Fibroblast of mammary gland (primary cell): Measurements from ENCODE around the gene ATAD1.
"Not testable (repeated sequence)": the region's sequence is repeated elsewhere in the genome, so short reads cannot be mapped to it uniquely, and the experiment has no call there.

ENCODE experiments used
- DNase-seq: peaks from one replicate; pipeline ENCODE4 v3.0.0-alpha.2; 2010; ENCODE audit warnings: low read depth
- H3K4me3 ChIP-seq: 2 replicates; pipeline ENCODE4 v1.5.1; 2011; ENCODE audit warnings: low read depth, mild to moderate bottlenecking, low read length, moderate library complexity; ENCODE audit not compliant: control insufficient read depth
- TF ChIP-seq, protein P1 (sequence below): conservative IDR thresholded peaks from 2 replicates; pipeline ENCODE4 v1.5.1; 2011; ENCODE audit warnings: low read depth, low read length, inconsistent platforms; ENCODE audit not compliant: control insufficient read depth, insufficient read depth

The ATAD1 gene, protein sequence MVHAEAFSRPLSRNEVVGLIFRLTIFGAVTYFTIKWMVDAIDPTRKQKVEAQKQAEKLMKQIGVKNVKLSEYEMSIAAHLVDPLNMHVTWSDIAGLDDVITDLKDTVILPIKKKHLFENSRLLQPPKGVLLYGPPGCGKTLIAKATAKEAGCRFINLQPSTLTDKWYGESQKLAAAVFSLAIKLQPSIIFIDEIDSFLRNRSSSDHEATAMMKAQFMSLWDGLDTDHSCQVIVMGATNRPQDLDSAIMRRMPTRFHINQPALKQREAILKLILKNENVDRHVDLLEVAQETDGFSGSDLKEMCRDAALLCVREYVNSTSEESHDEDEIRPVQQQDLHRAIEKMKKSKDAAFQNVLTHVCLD

DNA sequence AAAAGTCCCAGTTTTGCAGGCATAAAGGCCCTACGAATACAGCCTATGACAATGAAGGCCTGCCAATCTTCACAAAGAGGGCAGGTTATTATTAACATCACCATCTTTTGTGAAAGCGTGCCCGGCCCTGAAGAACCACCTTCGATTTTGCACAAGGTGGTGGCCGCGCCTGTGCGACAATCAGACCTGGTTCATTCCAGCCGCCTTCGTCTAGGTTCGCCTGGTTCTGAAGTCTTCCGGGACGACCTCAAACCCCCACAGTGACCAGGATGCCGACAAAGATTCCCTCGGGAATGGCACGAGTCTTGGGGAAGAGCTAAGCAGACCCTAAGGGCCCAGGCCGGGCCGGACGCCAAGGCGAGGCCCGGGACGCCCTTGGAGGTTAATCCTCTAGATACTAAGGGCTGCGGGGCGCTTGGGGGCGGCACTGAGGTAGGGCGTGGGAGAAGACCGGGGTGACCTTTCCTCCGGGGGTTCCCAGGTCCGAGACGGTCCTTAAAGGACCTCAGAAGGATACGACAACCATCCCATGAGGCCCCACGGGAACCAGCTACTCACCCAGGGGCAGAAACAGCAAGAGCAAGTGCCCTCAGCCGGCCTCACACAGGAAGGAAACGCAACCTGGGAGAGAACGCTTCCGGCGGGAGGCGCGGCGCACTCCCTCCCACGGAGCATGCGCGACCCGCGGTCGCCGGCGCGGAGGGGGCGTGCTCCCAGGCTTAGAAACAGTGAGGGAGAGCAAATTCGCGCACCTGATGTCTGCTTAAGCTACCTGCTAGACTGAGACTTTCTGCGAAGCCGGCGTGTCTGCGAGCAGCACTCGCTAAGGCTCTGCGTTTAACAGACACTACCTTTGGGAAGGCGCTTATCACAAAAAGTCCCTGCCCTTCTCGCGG, at the start of gene ATAD1:
ATAD1 (minus strand) TSS at position 618 of the 896 bp plus-strand sequence. CDS start 3,627 bp downstream, outside the sequence.
- H3K4me3 ChIP-seq, result peak within 1 kb of the TSS; percentile 93
- peak; percentile 72 for DNase-seq
- TF ChIP-seq, protein P1, sequence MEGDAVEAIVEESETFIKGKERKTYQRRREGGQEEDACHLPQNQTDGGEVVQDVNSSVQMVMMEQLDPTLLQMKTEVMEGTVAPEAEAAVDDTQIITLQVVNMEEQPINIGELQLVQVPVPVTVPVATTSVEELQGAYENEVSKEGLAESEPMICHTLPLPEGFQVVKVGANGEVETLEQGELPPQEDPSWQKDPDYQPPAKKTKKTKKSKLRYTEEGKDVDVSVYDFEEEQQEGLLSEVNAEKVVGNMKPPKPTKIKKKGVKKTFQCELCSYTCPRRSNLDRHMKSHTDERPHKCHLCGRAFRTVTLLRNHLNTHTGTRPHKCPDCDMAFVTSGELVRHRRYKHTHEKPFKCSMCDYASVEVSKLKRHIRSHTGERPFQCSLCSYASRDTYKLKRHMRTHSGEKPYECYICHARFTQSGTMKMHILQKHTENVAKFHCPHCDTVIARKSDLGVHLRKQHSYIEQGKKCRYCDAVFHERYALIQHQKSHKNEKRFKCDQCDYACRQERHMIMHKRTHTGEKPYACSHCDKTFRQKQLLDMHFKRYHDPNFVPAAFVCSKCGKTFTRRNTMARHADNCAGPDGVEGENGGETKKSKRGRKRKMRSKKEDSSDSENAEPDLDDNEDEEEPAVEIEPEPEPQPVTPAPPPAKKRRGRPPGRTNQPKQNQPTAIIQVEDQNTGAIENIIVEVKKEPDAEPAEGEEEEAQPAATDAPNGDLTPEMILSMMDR, result peak; percentile 17

DNA sequence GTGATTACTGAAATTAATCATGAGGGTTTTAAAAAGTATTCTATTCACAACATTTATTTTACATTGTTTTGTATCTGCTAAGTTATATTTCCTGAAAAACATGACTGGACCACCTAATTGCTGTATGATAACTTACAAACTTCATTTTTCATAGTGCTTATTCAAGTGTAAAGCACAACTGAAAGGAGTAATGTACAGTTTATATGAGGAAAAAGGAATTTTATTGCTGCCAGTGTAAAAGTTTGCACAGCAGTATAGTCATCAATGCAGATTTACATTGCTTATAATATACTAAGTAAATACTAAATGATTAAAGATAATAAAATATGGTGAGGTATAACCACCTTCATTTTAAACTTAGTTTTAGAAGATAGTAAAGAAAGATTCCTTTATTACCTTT, 49.4 kb upstream of the ATAD1 start:
- peak overlapping the region; percentile 91 for H3K4me3 ChIP-seq
- no peak for DNase-seq
- TF ChIP-seq, protein P1, result no peak

DNA sequence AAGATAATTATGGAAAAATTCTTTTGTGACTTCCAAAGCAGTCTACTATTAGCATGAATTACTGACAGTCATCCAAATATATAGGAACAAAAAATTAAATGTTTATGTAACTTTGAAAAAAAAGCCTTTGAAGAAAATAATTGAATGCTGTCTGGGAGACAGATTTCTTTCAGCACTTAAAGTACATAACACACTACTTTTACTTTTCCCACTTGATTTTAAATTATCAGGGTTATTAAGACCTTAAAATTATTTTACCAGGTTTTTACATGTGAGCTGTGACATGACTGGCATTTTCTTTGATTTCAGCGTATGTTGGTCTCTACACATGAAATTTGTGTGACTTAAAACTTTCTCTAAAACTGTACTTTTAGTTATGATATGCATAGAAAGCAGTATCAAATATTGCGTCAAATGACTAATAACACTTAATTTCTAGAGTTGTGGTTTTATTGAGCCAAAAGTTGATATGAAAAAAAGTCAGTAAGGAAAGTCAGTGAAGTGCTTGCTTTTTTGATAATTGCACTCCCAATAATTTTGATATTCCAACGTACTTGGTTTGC, 48.5 kb upstream of the ATAD1 start:
- TF ChIP-seq, protein P1, result no peak
- no peak for DNase-seq
- peak overlapping the region; percentile 91 for H3K4me3 ChIP-seq

DNA sequence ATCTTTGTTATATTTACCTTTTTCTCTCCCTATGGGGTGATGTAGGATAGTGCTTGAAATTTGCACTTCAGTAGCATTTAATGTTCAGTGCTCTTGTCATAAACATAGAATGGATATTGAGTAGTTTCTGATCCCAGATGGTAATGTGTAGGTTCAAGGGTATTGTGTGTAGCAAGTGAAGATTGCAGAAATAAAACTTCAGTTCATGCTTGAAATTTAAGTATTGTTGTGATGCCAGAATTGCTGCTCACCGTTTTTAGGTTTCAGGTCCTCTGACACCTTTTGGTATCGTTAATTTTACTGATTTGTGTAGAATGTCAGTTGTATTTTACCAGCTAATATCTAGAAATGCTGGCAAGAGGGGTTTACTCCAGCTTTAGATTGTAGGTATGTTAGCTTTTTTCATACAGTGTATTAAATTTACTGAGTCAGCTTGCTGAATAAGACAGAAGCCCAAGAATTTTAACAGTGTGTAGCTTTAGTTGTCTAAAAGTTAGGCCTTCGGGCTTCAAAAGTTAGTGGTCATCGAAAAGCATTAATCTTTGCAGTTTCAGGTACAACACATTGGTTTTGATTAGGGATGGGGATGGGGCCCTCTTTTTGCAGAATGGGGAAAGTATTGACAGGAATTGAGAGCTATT, 47.3 kb upstream of the ATAD1 start:
- TF ChIP-seq, protein P1, result no peak
- no peak for DNase-seq
- H3K4me3 ChIP-seq, result peak overlapping the region; percentile 91

DNA sequence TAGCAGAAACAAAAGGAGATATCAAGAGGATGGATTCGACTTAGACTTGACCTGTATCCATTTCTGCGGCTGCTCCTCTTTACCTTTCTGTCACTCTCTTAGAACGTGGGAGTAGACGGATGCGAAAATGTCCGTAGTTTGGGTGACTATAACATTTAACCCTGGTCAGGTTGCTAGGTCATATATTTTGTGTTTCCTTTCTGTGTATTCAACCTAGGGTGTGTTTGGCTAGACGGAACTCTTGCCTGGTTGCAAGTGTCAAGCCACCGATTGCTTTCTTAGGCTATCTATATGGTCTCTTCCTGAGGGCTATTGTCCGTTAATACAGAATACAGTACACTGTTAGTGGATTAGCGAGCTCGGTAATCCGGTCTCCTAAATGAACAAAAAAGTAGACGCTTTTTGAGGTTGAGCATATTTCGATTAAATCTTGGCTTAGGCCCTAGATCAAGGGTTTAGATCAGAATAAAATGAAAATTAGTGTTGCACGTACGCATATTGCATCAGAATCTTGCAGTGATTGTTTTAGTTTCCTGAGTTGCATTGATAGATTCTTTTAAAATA, 46.6 kb upstream of the ATAD1 start:
- TF ChIP-seq, protein P1, result no peak
- DNase-seq, result no peak
- H3K4me3 ChIP-seq, result peak overlapping the region; percentile 91

DNA sequence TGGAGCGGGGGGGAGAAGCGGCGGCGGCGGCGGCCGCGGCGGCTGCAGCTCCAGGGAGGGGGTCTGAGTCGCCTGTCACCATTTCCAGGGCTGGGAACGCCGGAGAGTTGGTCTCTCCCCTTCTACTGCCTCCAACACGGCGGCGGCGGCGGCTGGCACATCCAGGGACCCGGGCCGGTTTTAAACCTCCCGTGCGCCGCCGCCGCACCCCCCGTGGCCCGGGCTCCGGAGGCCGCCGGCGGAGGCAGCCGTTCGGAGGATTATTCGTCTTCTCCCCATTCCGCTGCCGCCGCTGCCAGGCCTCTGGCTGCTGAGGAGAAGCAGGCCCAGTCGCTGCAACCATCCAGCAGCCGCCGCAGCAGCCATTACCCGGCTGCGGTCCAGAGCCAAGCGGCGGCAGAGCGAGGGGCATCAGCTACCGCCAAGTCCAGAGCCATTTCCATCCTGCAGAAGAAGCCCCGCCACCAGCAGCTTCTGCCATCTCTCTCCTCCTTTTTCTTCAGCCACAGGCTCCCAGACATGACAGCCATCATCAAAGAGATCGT, 46.0 kb upstream of the ATAD1 start:
- peak overlapping the region; percentile 96 for H3K4me3 ChIP-seq
- not testable (repeated sequence) for DNase-seq
